ENCODE measurements around the gene RAMP3.

RAMP3 gene

GRCh38 chr7:45225311-45225947 is 67.8 kb downstream of the RAMP3 start:
- peak; percentile 68 for DNase-seq

GRCh38 chr7:45225948-45226335 is 68.4 kb downstream of the RAMP3 start:
- no peak for DNase-seq

- DNase-seq, result peak; percentile 94
Observed at GRCh38 chr7:45229156-45229920, 71.7 kb downstream of the RAMP3 start.

- no peak for DNase-seq
Observed at GRCh38 chr7:45230083-45230482, 72.5 kb downstream of the RAMP3 start.

GRCh38 chr7:45230611-45231165 is 73.1 kb downstream of the RAMP3 start:
- DNase-seq, result no peak

- no peak for DNase-seq
Observed at GRCh38 chr7:45233249-45233775, 75.7 kb downstream of the RAMP3 start.

Data from hematopoietic multipotent progenitor cell treated with erythropoietin and hydrocortisone succinate and interleukin-3 and kit ligand, for 6 days (in vitro differentiated cells).